HCT116 (cell line): ENCODE results near the gene FLACC1.

Experiments
- EGR1 ChIP-seq: IDR thresholded peaks from 2 replicates; pipeline ENCODE4 v1.6.1; 2012; ENCODE audit warnings: low read depth
- TF ChIP-seq, protein P1 (sequence below), 3 experiments: fragments of 200-600 bp in 1 of 3; sonication (generic) in 1 of 3; IDR thresholded peaks in 2 of 3; conservative IDR thresholded peaks in 1 of 3; 2 replicates each; pipeline ENCODE4 v1.5.1; 2012 to 2017; ENCODE audit warnings: low read depth in 2 of 3, low read length in 2 of 3, antibody characterized with exemption in 1 of 3, borderline replicate concordance in 1 of 3, control low read depth in 1 of 3, mild to moderate bottlenecking in 1 of 3, mixed read lengths in 1 of 3, mixed run types in 1 of 3, moderate library complexity in 1 of 3; ENCODE audit not compliant: insufficient read depth in 1 of 3

DNA sequence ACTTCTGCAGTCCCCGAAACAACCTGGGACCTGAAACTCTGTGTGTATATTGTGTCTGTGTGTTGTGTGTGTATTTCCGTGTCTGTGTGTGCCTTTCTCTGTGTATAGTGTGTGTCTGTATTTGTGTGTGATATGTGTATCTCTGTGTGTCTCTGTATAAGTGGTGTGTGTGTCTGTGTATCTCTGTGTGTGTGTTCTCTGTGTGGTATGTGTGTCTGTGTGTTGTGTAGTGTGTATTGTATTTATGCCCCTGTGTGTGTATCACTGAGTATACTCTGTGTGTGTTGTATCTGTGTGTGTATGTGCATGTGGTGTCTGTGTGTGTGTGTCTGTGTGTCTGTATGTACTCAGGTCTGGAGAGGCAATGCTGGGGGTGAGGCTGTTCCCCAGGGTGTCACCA is 85.2 kb downstream of the FLACC1 start:
- no peak for TF ChIP-seq EGR1
- TF ChIP-seq, protein P1, sequence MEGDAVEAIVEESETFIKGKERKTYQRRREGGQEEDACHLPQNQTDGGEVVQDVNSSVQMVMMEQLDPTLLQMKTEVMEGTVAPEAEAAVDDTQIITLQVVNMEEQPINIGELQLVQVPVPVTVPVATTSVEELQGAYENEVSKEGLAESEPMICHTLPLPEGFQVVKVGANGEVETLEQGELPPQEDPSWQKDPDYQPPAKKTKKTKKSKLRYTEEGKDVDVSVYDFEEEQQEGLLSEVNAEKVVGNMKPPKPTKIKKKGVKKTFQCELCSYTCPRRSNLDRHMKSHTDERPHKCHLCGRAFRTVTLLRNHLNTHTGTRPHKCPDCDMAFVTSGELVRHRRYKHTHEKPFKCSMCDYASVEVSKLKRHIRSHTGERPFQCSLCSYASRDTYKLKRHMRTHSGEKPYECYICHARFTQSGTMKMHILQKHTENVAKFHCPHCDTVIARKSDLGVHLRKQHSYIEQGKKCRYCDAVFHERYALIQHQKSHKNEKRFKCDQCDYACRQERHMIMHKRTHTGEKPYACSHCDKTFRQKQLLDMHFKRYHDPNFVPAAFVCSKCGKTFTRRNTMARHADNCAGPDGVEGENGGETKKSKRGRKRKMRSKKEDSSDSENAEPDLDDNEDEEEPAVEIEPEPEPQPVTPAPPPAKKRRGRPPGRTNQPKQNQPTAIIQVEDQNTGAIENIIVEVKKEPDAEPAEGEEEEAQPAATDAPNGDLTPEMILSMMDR (IDR thresholded peaks at IDR 0.05 in 2 of 3, conservative IDR thresholded peaks at IDR 0.05 in 1 of 3; ENCODE audit: borderline replicate concordance in 1 of 3, insufficient read depth in 1 of 3, low read depth in 2 of 3, low read length in 2 of 3) = no peak
